PFSK-1 (cell line): ENCODE results near the gene ISOC2.

Experiments
- POLR2AphosphoS5 ChIP-seq: IDR thresholded peaks from 2 replicates; pipeline ENCODE4 v1.6.1; 2012; ENCODE audit warnings: low read depth, mild to moderate bottlenecking, control low read depth, low read length, moderate library complexity
- SIN3A ChIP-seq: IDR thresholded peaks from 2 replicates; pipeline ENCODE4 v1.6.1; 2012; ENCODE audit warnings: mild to moderate bottlenecking, low read length, moderate library complexity, borderline replicate concordance; ENCODE audit not compliant: insufficient read depth
- TAF1 ChIP-seq: IDR thresholded peaks from 2 replicates; pipeline ENCODE4 v1.6.1; 2012; ENCODE audit warnings: low read length, control low read depth, borderline replicate concordance; ENCODE audit not compliant: insufficient read depth

- TF ChIP-seq TAF1 (no peak), POLR2AphosphoS5 (no peak), SIN3A (no peak)
Measured at GRCh38 chr19:55498246-55498840, 36.9 kb upstream of the ISOC2 start.
